NCI-H2227 treated with DMSO at 0.1 percent for 48 hours (cell line): Measurements from ENCODE around the gene NAA11.
"Not testable (repeated sequence)": the region's sequence is repeated elsewhere in the genome, so short reads cannot be mapped to it uniquely, and the experiment has no call there.

Experiments
- DNase-seq: peaks from one replicate; lab custom pipeline; 2025; lab: John Stamatoyannopoulos, UW

The NAA11 gene

DNA sequence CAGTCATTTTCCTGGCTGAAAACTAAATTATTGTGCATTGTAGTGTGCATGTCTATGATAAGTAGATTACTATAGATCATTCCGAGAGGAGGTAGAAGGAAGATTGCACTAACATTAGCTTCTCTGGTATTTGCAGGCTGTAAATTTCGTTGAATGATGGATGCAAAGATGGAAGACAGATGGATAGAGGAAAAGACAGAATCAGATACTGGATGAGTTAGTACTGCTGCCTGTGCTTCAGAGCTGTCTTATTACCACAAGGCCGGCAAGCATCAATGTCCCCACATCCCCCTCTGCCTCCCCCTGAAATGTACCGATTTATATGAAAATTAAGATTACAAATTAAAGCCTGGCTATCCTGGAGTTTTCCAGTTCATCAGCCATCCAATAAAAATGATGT is 17.7 kb downstream of the NAA11 start:
- DNase-seq, result no peak

DNA sequence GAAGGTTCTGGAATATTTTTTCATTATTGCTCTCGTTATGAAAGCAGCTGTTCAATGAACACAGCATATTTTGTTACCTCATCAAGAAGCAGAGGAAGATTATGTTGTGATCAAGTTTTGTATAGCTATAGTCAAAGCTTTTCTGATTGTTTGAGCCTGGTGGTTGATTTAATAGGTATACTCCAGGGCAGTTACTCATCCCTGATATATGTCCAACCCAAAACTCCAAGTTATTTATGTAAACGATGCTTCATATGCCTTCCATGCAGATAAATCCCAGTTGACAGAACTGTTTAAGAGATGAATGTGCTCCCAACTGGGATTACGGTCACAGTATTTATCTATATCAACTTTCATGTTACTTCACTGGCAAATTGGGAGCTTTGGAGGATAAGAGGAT is 19.1 kb downstream of the NAA11 start:
- DNase-seq, result no peak

DNA sequence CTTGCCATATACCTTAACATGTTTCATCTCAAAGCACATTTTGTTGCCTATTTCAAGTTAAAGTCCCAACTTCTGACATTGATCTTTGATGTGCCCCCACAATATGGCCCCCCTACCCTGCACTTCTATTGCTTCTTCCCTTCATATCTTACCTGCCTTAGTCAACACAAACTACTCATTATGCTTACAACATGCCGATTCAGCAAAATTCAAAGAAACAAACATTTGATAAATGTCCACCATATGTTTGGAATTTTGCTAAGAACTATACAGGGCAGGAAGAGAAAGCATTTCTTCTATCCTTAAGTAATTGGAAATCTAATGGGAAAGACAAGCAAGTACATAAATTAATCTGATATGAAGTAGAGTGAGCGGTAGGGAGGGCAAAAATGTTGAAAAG is 25.6 kb downstream of the NAA11 start:
- DNase-seq, result no peak

DNA sequence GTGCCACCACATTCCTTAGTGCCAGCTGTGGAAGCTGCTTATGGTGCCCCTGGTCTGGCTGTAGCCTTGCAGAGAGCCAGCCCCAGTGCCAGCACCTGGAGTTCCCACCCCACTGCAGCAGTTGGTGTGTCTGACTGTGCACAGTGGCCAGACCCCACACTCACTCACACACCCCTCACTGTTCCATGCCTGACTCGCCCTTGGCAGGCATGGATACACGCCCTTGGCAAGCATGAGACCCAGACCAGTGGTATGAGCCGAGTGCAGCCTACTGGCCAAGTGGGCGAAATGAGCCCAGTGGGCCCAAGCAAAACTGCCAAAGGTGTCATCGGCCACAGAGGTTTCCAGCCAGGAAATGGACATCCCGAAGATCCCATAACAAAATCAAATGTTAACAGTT is 27.4 kb downstream of the NAA11 start:
- no peak for DNase-seq

DNA sequence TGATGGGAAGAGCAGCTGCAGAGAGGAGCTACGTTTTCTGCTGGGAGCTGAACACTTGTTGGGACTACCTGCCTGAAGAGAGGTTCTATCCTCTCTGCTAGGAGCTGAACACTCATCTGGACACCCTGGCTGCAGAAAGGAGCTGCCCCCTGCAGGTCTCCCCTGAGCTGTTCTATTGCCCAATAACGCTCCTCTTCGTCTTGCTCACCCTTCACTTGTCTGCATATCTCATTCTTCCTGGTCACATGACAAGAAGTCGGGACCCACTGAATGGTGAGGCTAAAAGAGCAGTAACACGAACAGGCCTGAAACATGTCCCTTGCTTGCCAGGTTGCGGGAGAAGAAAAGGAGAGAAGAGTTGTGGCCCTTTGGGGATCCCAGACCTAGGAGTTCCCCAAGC is 27.8 kb downstream of the NAA11 start:
- no peak for DNase-seq

DNA sequence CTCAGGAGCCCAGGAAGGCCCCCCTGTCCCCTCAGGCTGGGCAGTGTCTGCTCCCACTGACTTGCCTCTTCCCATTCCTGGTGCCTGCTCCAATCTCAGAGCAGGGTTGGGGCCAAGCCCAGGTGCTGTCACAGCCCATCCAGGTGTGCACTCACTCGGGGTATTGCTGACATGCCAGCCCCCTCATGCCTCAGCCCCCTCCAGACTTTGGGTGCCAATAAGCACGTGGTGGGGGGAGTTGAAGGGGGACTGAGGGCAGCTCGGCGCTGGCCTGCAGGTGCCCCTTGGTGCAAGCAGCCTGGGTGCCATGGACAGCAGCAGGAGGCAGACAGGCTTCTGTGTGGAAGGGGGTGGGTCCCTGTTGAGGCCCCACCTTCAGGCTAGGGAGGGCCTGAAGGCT is 28.4 kb downstream of the NAA11 start:
- no peak for DNase-seq

DNA sequence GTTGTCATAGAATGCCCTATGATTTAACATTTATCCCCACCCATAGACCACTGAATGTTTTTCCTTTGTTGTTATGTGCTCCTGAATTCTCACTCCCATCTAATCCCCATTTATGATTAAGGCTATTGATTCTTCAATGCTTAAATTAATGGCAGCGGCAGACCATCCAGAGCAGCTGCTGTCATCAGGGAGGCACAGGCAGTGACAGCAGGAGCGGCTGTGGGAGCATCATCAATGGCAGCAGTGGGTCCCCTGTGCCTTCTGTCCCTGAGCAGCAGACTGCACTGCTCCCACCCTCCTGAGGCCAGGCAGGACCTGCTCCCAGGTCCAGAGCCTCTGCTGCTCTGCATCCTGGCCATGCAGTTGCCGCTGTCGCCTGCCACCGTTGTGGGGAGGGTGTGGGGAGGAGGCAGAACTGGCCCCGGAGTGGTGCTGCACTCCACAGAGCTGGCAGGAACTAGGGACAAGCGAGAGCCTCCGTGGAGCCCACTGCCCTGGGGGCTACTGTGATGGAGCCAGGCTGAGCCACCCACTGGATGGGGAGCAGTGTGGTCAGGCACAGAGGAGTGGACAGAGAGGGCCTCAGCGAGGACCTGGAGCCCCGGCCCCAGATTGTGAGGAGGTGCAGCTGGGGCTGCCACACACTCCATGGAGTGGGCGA is 29.0 kb downstream of the NAA11 start:
- no peak for DNase-seq

DNA sequence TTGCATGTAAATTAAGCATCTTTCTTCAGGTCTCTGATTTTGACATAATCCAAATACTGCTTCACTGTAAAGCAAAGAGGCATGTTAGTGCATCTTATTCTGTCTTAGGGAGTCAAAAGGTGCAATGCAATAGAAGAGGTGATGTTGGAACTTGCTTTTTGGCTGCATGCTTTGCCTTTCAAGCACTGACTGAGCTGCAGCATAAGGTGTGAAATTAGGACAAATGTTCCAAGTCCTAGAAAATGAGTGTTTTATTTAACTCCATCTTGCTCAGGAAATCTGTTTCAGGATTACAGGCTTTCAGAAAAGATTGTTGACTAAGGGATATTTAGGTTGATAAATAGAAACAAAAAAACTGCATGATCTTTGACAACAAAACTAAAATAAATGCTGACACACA is 30.8 kb downstream of the NAA11 start:
- no peak for DNase-seq

DNA sequence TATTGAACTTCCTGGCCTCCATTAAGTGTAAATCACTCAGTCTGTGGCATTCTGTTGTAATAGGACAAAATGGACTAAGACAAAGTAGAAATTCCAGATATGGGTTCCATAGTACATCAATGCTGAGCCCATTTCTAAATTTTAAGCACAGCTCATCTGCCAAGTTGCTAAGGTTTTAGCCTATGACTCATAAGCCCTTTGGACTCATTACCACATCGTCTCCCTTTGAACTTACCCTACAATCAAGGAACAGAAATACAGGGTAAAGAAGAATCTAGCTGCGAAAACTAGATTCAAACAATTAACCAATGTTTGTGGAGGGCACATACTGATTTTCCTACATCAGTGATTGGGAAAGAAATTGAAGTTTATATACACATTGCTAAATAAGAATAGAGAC is 31.8 kb downstream of the NAA11 start:
- DNase-seq, result no peak

DNA sequence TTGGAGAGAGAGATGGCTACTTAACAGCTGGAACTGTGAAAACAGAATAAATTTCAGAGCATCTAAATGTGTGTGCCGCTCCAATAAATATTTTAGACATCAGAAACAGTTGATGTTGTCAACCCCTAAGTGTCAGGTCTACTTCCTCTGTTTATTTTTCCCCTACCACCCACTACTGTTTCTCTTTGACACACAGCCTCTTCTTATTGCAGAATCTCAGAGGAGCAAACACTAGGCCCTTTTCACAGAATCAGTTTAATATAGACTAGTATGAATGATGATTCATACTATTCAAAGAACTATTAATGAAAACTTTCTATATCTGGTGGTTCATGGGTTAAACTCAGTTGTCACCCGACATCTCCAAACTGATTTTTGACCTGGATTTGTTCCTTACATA is 33.9 kb downstream of the NAA11 start:
- DNase-seq, result no peak

DNA sequence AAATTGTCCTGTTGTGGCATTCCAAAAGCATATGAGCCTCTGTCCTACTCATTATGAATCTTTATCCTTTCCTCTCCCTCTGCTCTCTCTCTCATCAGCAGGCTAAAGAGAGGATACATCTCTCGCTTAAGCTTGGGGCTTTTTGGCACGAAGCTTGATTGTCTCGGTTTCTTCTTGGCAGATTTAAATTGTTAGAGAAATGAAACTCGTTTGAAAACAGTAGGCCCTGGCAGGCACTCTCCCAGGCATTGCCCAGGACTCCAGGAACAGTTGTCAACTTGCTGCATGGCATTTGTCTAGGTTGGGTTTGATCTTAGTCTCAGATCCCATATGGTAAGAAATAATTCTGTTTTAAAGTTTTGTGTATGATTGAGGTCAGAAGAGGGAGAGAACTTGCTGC is 35.5 kb downstream of the NAA11 start:
- no peak for DNase-seq

DNA sequence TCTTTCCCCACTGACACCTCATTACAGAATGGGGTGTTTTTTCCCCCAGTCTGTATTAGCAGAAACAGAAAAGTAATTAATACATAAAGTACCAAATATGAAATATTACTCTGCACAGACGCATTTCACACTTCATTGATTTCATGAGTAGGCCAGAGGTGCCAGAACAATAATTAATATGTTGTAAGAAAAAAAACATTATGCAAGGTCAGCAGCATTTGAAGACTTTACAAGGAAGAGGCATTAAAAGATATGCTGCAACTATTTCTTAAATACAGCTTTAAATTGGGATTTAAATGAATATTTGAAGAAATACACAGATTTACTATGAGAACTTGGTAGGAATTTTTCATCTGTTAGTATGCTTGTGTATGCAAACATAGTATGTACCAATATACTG is 37.7 kb downstream of the NAA11 start:
- no peak for DNase-seq

DNA sequence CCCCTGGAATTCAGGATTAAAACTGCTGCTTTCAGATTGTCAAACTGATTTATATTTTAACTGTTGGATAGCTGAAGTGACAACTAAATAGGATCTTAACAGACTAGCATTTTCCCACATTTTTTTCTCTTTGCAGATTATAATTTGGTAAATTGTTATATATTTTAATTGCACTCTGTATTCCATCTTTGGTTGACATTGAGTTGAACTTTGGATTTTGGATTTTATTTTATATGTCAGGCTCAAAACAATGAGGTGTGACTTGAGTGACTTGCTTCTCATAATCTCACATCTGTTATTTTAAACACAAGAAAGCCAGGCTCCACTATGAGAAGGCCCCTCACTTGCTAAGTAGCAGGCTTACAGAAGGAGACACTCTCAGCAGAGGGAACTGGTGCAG is 38.1 kb downstream of the NAA11 start:
- DNase-seq, result no peak

DNA sequence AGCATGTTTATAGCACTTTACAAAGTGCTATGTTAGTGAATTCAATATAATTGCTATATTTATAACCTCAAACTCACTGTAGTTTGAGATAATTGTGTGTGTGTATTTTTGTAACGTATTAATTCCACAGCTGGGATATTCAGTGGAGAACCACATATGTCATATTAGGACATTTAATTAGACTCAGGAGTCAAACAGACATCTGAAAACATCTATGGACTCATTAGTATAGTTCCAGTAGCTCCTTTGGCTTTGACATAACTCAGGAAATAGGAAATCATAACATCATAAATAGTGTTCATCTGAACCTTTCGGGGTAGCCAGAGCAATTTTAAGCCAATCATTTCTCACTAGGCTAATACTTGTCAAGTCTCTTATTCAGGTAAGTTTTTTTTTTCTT is 38.8 kb downstream of the NAA11 start:
- no peak for DNase-seq

DNA sequence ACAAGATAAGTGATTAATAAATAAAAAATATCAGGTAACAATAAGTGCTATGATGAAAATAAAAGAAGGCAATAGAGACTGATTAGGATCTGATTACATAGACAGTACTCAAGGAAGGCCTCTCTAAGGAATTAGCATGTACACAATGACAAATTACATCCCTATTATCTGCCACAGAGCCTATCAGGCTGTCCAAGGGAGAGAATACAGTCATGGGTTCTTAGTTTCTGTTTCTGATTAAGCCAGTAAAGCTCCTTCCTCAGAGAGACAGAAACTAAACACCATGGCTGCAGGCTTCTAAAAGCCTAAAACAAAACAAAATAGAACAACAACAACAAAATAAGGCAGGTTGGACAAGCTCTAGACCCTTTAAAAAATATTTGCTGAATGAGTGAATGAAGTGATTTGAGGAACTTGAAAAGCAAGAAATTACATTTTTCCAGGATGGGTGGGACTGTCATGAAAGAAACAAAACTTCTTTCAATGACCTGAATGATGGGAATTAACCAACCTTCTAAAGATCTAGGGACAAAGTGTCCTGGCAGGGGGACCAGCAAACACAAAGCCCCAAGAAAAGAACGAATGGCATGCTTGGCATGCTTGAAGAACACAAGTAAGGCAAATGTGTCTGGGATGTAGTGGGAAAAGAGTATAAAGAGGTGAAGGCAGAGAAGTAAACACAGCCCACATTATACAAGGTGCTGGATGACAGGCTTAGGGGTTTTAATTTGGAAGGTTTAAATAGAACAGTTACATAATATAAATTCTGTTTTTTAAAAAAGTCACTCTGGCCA is 44.1 kb downstream of the NAA11 start:
- DNase-seq, result no peak

DNA sequence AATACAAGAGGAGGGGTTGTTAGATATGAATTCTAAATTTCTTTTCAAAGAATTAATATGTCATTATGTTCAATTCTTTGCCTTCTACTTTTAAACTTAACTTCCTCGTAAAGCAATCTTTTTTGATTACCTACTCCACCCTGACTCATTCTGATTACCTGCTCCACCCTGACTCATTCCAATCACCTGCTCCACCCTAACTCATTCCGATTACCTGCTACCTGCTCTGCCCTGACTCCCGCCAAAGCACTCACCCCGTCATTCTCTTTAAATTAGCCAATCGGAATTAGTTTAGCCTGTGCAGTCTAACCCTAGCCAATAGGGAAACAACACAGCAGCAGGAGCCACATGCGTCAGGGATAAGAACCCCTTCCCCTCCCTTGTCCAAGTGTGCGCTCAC is 48.4 kb downstream of the NAA11 start:
- DNase-seq, result not testable (repeated sequence)

DNA sequence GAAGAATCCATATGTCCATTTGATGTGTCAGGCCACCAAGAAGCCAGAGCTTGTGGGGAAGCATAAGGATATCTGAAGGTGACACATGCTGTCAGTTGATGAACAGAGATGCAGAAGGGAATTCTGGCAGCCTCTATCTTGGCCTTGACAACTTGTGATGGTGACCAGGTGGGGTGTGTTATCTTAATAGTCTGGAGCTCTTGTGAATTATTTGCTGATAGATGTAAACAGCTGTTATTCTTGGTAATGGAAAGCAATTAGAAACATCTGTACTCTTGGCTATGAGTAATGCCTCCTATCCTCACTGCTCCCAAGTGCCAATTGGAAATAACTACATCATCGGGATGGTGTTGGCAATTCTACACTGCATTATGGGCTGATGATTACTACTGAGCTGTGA is 51.9 kb downstream of the NAA11 start:
- no peak for DNase-seq

DNA sequence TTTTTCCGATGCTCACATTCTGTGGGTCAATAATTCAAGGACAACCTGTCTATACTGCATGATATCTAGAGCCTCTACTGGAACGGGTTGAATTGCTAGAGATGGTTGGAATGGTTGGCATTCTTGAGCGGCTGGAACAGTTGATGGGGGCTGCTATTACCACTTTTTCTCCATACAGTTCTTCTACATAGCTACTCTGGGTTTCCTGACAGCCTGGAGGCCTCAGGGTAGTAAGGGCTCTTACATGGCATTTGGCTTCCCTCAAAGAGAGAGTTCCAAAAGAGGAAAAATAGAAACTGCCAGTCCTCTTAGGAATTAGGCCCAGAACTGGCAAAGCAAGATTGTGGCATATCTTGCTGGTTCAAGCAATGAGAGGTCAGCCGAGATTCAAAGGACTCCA is 53.1 kb downstream of the NAA11 start:
- DNase-seq, result no peak

DNA sequence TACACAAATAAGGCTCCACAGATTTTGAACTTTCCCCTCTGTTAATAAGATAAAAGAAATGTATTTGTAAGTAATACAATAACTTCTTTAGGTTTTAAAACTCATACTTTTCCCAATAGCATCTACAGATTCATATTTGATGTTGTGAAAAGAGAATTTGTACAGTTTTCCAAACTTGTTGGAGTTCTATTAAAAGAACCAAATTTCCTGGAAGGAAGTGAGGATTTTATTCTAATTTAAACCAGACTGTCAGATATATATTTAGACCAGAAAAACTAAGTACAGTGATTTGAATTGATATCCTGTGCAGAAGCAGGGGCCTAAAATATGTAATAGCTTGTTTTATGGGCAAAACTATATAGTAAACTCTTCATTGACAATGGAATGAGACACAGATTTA is 53.7 kb downstream of the NAA11 start:
- no peak for DNase-seq

DNA sequence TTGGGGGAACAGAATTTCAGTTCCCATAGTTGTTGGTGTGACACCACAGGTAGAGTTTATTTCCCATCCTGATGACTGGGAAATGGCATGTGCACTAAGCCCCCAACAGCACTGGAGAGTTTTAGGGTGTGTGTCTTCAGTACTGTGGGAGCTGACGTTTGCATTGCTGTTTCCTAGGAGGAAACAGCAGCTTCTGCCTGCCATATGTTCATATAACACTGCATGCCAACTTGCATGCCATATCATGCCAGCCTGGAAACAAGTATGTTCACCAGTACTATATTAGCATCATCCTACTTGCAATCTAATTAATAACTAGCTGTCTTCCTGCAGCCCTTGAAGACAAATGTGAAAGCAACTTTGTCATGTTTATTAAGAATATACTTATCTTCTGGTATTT is 58.2 kb downstream of the NAA11 start:
- DNase-seq, result no peak
